Pons (tissue), 1 donor: ENCODE results near the gene DAB1.
"Not testable (repeated sequence)": the region's sequence is repeated elsewhere in the genome, so short reads cannot be mapped to it uniquely, and the experiment has no call there.

Experiments used
- DNase-seq: peaks from one replicate; pipeline ENCODE4 v3.0.0-alpha.2; 2016; ENCODE audit warnings: low spot score

The DAB1 gene

GRCh38 chr1:57272150-57272549 lies 151.7 kb downstream of the DAB1 start:
- no peak for DNase-seq

GRCh38 chr1:57270927-57271698 lies 152.7 kb downstream of the DAB1 start:
- DNase-seq: no peak

GRCh38 chr1:57269630-57270225 lies 154.1 kb downstream of the DAB1 start:
- no peak for DNase-seq

- no peak for DNase-seq
Measured at GRCh38 chr1:57265104-57265503, 158.8 kb downstream of the DAB1 start.

- no peak for DNase-seq
Measured at GRCh38 chr1:57262472-57262871, 161.4 kb downstream of the DAB1 start.

GRCh38 chr1:57258557-57259325 lies 165.1 kb downstream of the DAB1 start:
- DNase-seq: no peak

- DNase-seq: no peak
Measured at GRCh38 chr1:57255945-57256344, 167.9 kb downstream of the DAB1 start.

GRCh38 chr1:57254022-57254421 lies 169.8 kb downstream of the DAB1 start:
- peak; percentile 14 for DNase-seq

GRCh38 chr1:57252597-57253294 lies 171.1 kb downstream of the DAB1 start:
- DNase-seq: no peak

GRCh38 chr1:57250021-57250420 lies 173.8 kb downstream of the DAB1 start:
- no peak for DNase-seq

- DNase-seq: no peak
Measured at GRCh38 chr1:57249511-57249910, 174.3 kb downstream of the DAB1 start.

GRCh38 chr1:57248830-57249229 lies 175.0 kb downstream of the DAB1 start:
- no peak for DNase-seq

GRCh38 chr1:57238233-57238781 lies 185.6 kb downstream of the DAB1 start:
- DNase-seq: no peak

- no peak for DNase-seq
Measured at GRCh38 chr1:57235730-57236510, 187.9 kb downstream of the DAB1 start.

GRCh38 chr1:57234459-57234858 lies 189.4 kb downstream of the DAB1 start:
- DNase-seq: no peak

- DNase-seq: no peak
Measured at GRCh38 chr1:57232500-57232899, 191.4 kb downstream of the DAB1 start.

GRCh38 chr1:57229998-57230397 lies 193.9 kb downstream of the DAB1 start:
- DNase-seq: no peak

GRCh38 chr1:57229076-57229475 lies 194.8 kb downstream of the DAB1 start:
- DNase-seq: no peak

- no peak for DNase-seq
Measured at GRCh38 chr1:57222801-57223200, 201.1 kb downstream of the DAB1 start.

GRCh38 chr1:57222307-57222706 lies 201.6 kb downstream of the DAB1 start:
- DNase-seq: no peak

- not testable (repeated sequence) for DNase-seq
Measured at GRCh38 chr1:57220905-57221304, 203.0 kb downstream of the DAB1 start.
